Neural progenitor cell (in vitro differentiated cells): ENCODE results near the gene CDC25C. TPM values are rescaled to one million over a fixed set of nuclear protein-coding genes. Genes with fewer than 3 reads are reported as not detected.

Source experiments
- DNase-seq: peaks from one replicate; pipeline ENCODE4 v3.0.0-alpha.2; 2016; ENCODE audit warnings: low spot score
- H2AFZ ChIP-seq: fragments of 200-600 bp; sonication (generic); replicated peaks from 2 replicates; pipeline ENCODE4 v1.6.1; 2016; ENCODE audit warnings: antibody characterized with exemption
- H3F3A ChIP-seq: fragments of 200-600 bp; sonication (generic); 2 replicates; pipeline ENCODE4 v1.6.1; 2016; ENCODE audit warnings: antibody characterized with exemption, low read depth
- H3K27ac ChIP-seq: fragments of 200-600 bp; sonication (generic); 2 replicates; pipeline ENCODE4 v1.5.1; 2016; ENCODE audit warnings: mild to moderate bottlenecking
- H3K27me3 ChIP-seq: fragments of 200-600 bp; sonication (generic); 2 replicates; pipeline ENCODE4 v1.6.1; 2016; ENCODE audit warnings: mild to moderate bottlenecking, moderate library complexity
- H3K36me3 ChIP-seq: fragments of 200-600 bp; sonication (generic); 2 replicates; pipeline ENCODE4 v1.5.1; 2016
- H3K4me1 ChIP-seq: fragments of 200-600 bp; sonication (generic); 2 replicates; pipeline ENCODE4 v1.6.1; 2016; ENCODE audit warnings: mixed run types
- H3K4me2 ChIP-seq: fragments of 200-600 bp; sonication (generic); 2 replicates; pipeline ENCODE4 v1.6.1; 2016
- H3K4me3 ChIP-seq: fragments of 200-600 bp; sonication (generic); 2 replicates; pipeline ENCODE4 v1.5.1; 2016
- H3K79me2 ChIP-seq: fragments of 200-600 bp; sonication (generic); 2 replicates; pipeline ENCODE4 v1.6.1; 2016; ENCODE audit warnings: low read depth
- H3K9ac ChIP-seq: fragments of 200-600 bp; sonication (generic); 2 replicates; pipeline ENCODE4 v1.6.1; 2016
- H3K9me3 ChIP-seq: fragments of 200-600 bp; sonication (generic); 2 replicates; pipeline ENCODE4 v1.5.1; 2016; ENCODE audit warnings: low read depth
- H4K20me1 ChIP-seq: fragments of 200-600 bp; sonication (generic); 2 replicates; pipeline ENCODE4 v1.6.1; 2016; ENCODE audit warnings: low read depth
- H3K27ac Mint-ChIP-seq: 3 replicates; pipeline ENCODE4 v1.8.0; 2021; ENCODE audit warnings: mixed read lengths
- H3K27me3 Mint-ChIP-seq: 2 replicates; pipeline ENCODE4 v1.8.0; 2022; ENCODE audit warnings: low read depth, mild to moderate bottlenecking, inconsistent platforms, moderate library complexity, mixed read lengths; ENCODE audit not compliant: insufficient read depth
- H3K36me3 Mint-ChIP-seq: 3 replicates; pipeline ENCODE4 v1.8.0; 2021; ENCODE audit warnings: mixed read lengths
- H3K4me1 Mint-ChIP-seq: 3 replicates; pipeline ENCODE4 v1.8.0; 2021; ENCODE audit warnings: mixed read lengths
- H3K4me3 Mint-ChIP-seq: 3 replicates; pipeline ENCODE4 v1.8.0; 2021; ENCODE audit warnings: mild to moderate bottlenecking, moderate library complexity, mixed read lengths
- H3K9me3 Mint-ChIP-seq: 3 replicates; pipeline ENCODE4 v1.8.0; 2020; ENCODE audit warnings: mixed read lengths
- CTCF ChIP-seq: fragments of 200-600 bp; sonication (generic); IDR thresholded peaks from 2 replicates; pipeline ENCODE4 v1.5.1; 2017; ENCODE audit warnings: antibody characterized with exemption, mild to moderate bottlenecking
- EZH2 ChIP-seq: fragments of 200-600 bp; sonication (generic); IDR thresholded peaks from 2 replicates; pipeline ENCODE4 v1.6.1; 2017; ENCODE audit warnings: antibody characterized with exemption, mild to moderate bottlenecking, moderate library complexity
- EZH2phosphoT487 ChIP-seq: fragments of 200-600 bp; sonication (generic); IDR thresholded peaks from 2 replicates; pipeline ENCODE4 v1.6.1; 2017; ENCODE audit warnings: antibody characterized with exemption
- total RNA-seq: library from RNA; depleted of rRNA; stranded (reverse); fragments of >200 nt; gene quantifications from 2 replicates; pipeline ENCODE4 v1.2.3, GENCODE V29; 2015; ENCODE audit warnings: low replicate concordance

The CDC25C gene
- total RNA-seq, 1 donor from 2014 or later = 48.6 TPM

DNA sequence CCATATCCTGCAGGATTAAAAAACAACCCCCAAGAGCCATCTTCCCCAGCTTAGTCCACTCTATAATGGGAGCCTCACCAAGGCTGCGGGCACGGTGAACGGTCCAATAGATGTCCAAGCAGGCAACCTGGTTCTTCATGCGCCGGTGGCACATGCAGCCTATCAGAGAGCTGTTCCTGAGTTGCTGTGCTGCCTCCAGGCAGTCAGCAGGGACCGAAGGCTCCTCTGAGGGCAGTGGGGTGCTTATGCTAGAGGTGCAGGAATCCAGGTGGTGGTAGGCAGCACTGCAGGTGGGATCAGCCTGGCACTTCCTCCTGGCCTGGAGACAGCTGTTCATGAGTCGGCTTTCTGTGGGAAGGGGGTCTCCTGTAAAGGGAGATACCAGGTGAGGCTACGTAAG, 67.4 kb downstream of the CDC25C start:
- Histone ChIP-seq H3K4me2 (no peak overlapping the region), H3K4me3 (no peak overlapping the region), H2AFZ (no peak overlapping the region), H3K9ac (no peak overlapping the region), H3K4me1 (no peaks in the 10 kb centered on the region), H3K36me3 (no peaks in the 10 kb centered on the region), H4K20me1 (no peaks in the 10 kb centered on the region), H3K27me3 (no peaks in the 10 kb centered on the region), H3K79me2 (no peaks in the 10 kb centered on the region), H3K27ac (no peak overlapping the region), H3F3A (peaks cover 7% of the 10 kb centered on the region), H3K9me3 (no peaks in the 10 kb centered on the region)
- no peak for DNase-seq
- Mint-ChIP-seq H3K27me3 (peaks cover 4% of the 10 kb centered on the region), H3K36me3 (no peaks in the 10 kb centered on the region), H3K4me1 (no peaks in the 10 kb centered on the region), H3K27ac (no peak overlapping the region), H3K4me3 (no peak overlapping the region), H3K9me3 (no peaks in the 10 kb centered on the region)
- TF ChIP-seq EZH2 (no peak), CTCF (no peak), EZH2phosphoT487 (no peak)

DNA sequence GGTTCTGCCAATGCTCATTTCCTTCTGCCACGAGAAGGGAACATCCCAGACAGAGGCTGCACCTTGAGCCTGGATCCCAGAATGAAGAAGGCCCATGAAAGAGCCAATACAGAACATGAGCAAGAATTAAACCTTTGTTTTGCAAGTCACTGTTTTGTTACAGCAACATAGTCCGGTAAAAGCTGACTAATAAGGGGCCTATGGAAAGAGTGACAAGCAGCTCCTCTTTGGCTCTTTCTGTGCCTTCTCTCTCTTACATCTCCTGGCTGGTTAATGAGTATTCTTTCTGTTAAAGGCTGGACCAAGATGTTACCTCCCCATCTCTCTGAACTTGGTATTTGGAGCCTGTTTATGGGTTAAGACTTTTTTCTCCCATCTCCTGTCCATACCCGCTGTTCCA, 68.0 kb downstream of the CDC25C start:
- H3K27ac Mint-ChIP-seq = no peak overlapping the region

DNA sequence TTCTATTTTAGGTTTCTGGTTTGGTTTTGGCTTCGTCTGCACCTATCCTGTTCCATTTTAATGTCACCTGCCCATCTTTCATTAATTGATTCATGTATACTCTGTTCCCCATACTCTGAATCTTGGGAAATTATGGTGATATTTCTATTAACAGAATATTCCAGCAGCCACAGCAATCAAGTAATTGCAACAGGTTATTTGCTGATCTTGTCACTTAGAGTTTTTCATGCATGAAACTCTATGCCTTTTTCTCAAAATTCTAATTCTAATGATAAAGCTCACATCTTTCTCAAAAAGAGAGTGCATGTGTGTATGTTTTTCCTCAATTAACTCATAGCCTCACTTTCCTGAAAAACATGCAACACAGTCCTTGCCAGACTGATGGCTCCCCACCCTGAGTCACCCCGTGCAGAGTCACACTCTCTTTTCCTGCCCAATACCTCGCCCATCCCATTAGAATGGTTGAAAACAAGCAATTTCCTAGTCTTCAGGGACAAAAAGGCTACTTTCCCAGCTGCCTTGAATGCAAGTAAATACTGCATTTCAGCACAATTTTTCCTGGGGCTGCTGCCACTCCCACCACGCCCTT, 72.8 kb downstream of the CDC25C start:
- Histone ChIP-seq H2AFZ (no peak overlapping the region), H3K36me3 (no peaks in the 10 kb centered on the region), H3K9me3 (no peaks in the 10 kb centered on the region), H3K4me2 (no peak overlapping the region), H3K4me3 (no peak overlapping the region), H3K79me2 (no peaks in the 10 kb centered on the region), H3F3A (peaks cover 7% of the 10 kb centered on the region), H4K20me1 (no peaks in the 10 kb centered on the region), H3K27me3 (no peaks in the 10 kb centered on the region), H3K27ac (no peak overlapping the region), H3K9ac (no peak overlapping the region), H3K4me1 (no peaks in the 10 kb centered on the region)
- H3K4me1 Mint-ChIP-seq = no peaks in the 10 kb centered on the region
- TF ChIP-seq EZH2phosphoT487 (no peak), EZH2 (no peak), CTCF (no peak)
- H3K4me3 Mint-ChIP-seq = no peak overlapping the region
- no peak overlapping the region for H3K27ac Mint-ChIP-seq
- no peaks in the 10 kb centered on the region for H3K9me3 Mint-ChIP-seq
- no peak for DNase-seq
- no peaks in the 10 kb centered on the region for H3K27me3 Mint-ChIP-seq
- H3K36me3 Mint-ChIP-seq = no peaks in the 10 kb centered on the region

More for the DNA sequence above, 68.0 kb downstream of the CDC25C start:
- TF ChIP-seq EZH2phosphoT487 = no peak
- TF ChIP-seq CTCF = no peak
- no peak for TF ChIP-seq EZH2
- H3K4me2 ChIP-seq = no peak overlapping the region
- H3K36me3 Mint-ChIP-seq = no peaks in the 10 kb centered on the region
- no peak overlapping the region for H2AFZ ChIP-seq
- no peaks in the 10 kb centered on the region for H3K27me3 Mint-ChIP-seq
- DNase-seq = no peak
- no peaks in the 10 kb centered on the region for H3K9me3 ChIP-seq
- H3K79me2 ChIP-seq = no peaks in the 10 kb centered on the region
- H3K27ac ChIP-seq = no peak overlapping the region
- peaks cover 7% of the 10 kb centered on the region for H3F3A ChIP-seq
- H3K4me3 ChIP-seq = no peak overlapping the region
- H3K27me3 ChIP-seq = no peaks in the 10 kb centered on the region
- H3K9me3 Mint-ChIP-seq = no peaks in the 10 kb centered on the region
- no peaks in the 10 kb centered on the region for H3K36me3 ChIP-seq
- no peaks in the 10 kb centered on the region for H3K4me1 Mint-ChIP-seq
- H3K4me3 Mint-ChIP-seq = no peak overlapping the region
- no peak overlapping the region for H3K9ac ChIP-seq
- H3K4me1 ChIP-seq = no peaks in the 10 kb centered on the region
- H4K20me1 ChIP-seq = no peaks in the 10 kb centered on the region
